Activated B cell treated with CpG ODN at 0.5 μM for 24 hours (primary cell): ENCODE measurements around the gene SECISBP2L. TPM values are rescaled to one million over a fixed set of nuclear protein-coding genes. Genes with fewer than 3 reads are reported as not detected.
A peak's percentile ranks its signal among the peaks of the same experiment; 100 is the strongest.

ENCODE experiments used
- ATAC-seq: fragments of 200-7000 bp; cut with Tn5 transposase; one replicate; pipeline ENCODE4 v1.10.0; 2021; ENCODE audit warnings: low read depth, mild to moderate bottlenecking, moderate library complexity
- CTCF ChIA-PET: fragments of 350-600 bp; sonication (Branson Sonifier 250); formaldehyde crosslinking; loops from one replicate; lab custom pipeline; 2021; ENCODE audit warnings: antibody characterized with exemption; lab: Charles Lee
- POLR2A ChIA-PET: fragments of 350-600 bp; sonication (Branson Sonifier 250); formaldehyde crosslinking; loops from one replicate; lab custom pipeline; 2021; ENCODE audit warnings: antibody characterized with exemption; lab: Charles Lee
- DNase-seq: peaks from one replicate; pipeline ENCODE4 v3.0.0; 2022
- H3K27ac Mint-ChIP-seq: one replicate; pipeline ENCODE4 v1.8.0; 2020; ENCODE audit warnings: mixed read lengths
- H3K27me3 Mint-ChIP-seq: one replicate; pipeline ENCODE4 v1.8.0; 2021; ENCODE audit warnings: mixed read lengths
- H3K36me3 Mint-ChIP-seq: one replicate; pipeline ENCODE4 v1.8.0; 2021; ENCODE audit warnings: low read depth, mixed read lengths
- H3K4me1 Mint-ChIP-seq: one replicate; pipeline ENCODE4 v1.8.0; 2021; ENCODE audit warnings: mixed read lengths
- H3K4me3 Mint-ChIP-seq: one replicate; pipeline ENCODE4 v1.8.0; 2020; ENCODE audit warnings: mild to moderate bottlenecking, mixed read lengths
- H3K9me3 Mint-ChIP-seq: one replicate; pipeline ENCODE4 v1.8.0; 2020; ENCODE audit warnings: mixed read lengths
- CTCF ChIP-seq: fragments of 200-600 bp; IDR thresholded peaks from one replicate; pipeline ENCODE4 v1.8.0; 2022; ENCODE audit warnings: antibody characterized with exemption, mild to moderate bottlenecking
- intact Hi-C: fragments of 100-400 bp; cut with micrococcal nuclease; formaldehyde crosslinking; loops from one replicate; pipeline ENCODE4 v1.15.1; 2024
- total RNA-seq: library from RNA; stranded (reverse); gene quantifications from 2 replicates; pipeline ENCODE4 v1.2.3, GENCODE V29; 2022

The SECISBP2L gene
- total RNA-seq, 1 donor from 2014 or later = 56.5 TPM

GRCh38 chr15:48962662-48963523, 83.4 kb downstream of the SECISBP2L start:
- peak overlapping the region; percentile 79 for H3K4me3 Mint-ChIP-seq
- peaks cover 42% of the 10 kb centered on the region for H3K27me3 Mint-ChIP-seq
- intact Hi-C loops = no loop called here
- H3K9me3 Mint-ChIP-seq = no peaks in the 10 kb centered on the region
- H3K36me3 Mint-ChIP-seq = no peaks in the 10 kb centered on the region
- TF ChIP-seq CTCF = no peak
- H3K4me1 Mint-ChIP-seq = peaks cover 22% of the 10 kb centered on the region
- peak; percentile 31 for ATAC-seq
- CTCF ChIA-PET = interaction anchor here (1.5 to 1.7 kb wide), 2 partner anchors 9 to 12 kb away, joined by 3 to 14 read pairs; no protein-coding TSS in a partner anchor
- DNase-seq = no peak
- H3K27ac Mint-ChIP-seq = no peak overlapping the region
- POLR2A ChIA-PET = no interaction called here

- Mint-ChIP-seq H3K4me1 (no peaks in the 10 kb centered on the region), H3K27ac (no peak overlapping the region), H3K4me3 (no peak overlapping the region), H3K36me3 (no peaks in the 10 kb centered on the region), H3K27me3 (peaks cover 23% of the 10 kb centered on the region), H3K9me3 (peaks cover 4% of the 10 kb centered on the region)
- ChIA-PET POLR2A (no interaction called here), CTCF (no interaction called here)
- TF ChIP-seq CTCF = no peak
- ATAC-seq (no peak), DNase-seq (no peak)
- intact Hi-C loops = no loop called here
Measured at GRCh38 chr15:48955967-48956366, 90.3 kb downstream of the SECISBP2L start.

- Mint-ChIP-seq H3K4me3 (no peak overlapping the region), H3K36me3 (no peaks in the 10 kb centered on the region), H3K27ac (no peak overlapping the region), H3K9me3 (peaks cover 4% of the 10 kb centered on the region), H3K4me1 (no peaks in the 10 kb centered on the region), H3K27me3 (peaks cover 23% of the 10 kb centered on the region)
- intact Hi-C loops = no loop called here
- TF ChIP-seq CTCF = no peak
- ChIA-PET POLR2A (no interaction called here), CTCF (no interaction called here)
- DNase-seq = no peak
- ATAC-seq = no peak
Measured at GRCh38 chr15:48955370-48955769, 90.9 kb downstream of the SECISBP2L start.

GRCh38 chr15:48954538-48954937, 91.7 kb downstream of the SECISBP2L start:
- ATAC-seq (no peak), DNase-seq (no peak)
- Mint-ChIP-seq H3K9me3 (peaks cover 4% of the 10 kb centered on the region), H3K36me3 (no peaks in the 10 kb centered on the region), H3K27me3 (peaks cover 20% of the 10 kb centered on the region), H3K4me1 (no peaks in the 10 kb centered on the region), H3K4me3 (no peak overlapping the region), H3K27ac (no peak overlapping the region)
- no peak for TF ChIP-seq CTCF
- intact Hi-C loops = no loop called here
- CTCF ChIA-PET = no interaction called here
- POLR2A ChIA-PET = no interaction called here

GRCh38 chr15:48946840-48947187, 99.4 kb downstream of the SECISBP2L start:
- Mint-ChIP-seq H3K4me3 (no peak overlapping the region), H3K4me1 (no peaks in the 10 kb centered on the region), H3K27ac (no peak overlapping the region), H3K27me3 (peaks cover 22% of the 10 kb centered on the region), H3K9me3 (no peaks in the 10 kb centered on the region), H3K36me3 (no peaks in the 10 kb centered on the region)
- TF ChIP-seq CTCF = no peak
- ChIA-PET CTCF (no interaction called here), POLR2A (no interaction called here)
- no peak for DNase-seq
- intact Hi-C loops = no loop called here
- ATAC-seq = no peak
